ENCODE results near the gene OTOP3.
"Not testable (repeated sequence)": the region's sequence is repeated elsewhere in the genome, so short reads cannot be mapped to it uniquely, and the experiment has no call there.

OTOP3 gene

GRCh38 chr17:74963656-74964055 is 28.0 kb downstream of the OTOP3 start:
- DNase-seq = no peak

- DNase-seq = no peak
Measured at GRCh38 chr17:74964246-74964761, 28.6 kb downstream of the OTOP3 start.

DNA sequence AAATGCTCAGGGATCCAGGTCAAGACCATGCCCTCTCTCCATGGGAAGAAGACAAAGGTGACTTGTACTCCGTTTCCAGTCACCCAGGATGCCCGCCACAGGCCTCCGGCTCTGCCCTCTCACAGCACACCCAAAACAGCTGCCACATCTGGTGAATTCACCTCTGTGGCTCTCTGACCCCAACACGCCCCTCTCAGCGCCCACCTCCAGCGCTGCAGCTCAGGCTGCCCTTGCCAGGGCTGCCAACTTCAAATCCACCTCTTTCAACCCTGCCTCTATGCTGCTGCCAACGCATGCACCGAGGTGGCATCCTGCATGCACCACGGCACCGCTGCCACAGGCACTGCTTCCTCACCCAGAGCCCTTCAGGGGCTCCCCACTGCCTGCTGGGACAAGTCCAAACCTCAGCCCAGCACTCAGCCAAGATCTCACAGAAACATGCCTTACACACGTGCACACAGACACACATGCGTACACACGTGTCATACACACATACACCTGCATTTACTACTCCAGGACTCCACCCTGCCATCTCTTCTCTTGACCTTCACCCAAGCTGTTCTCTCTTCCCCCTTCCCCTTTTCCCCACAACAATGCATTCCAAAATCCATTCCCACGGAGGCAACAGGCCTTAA is 29.4 kb downstream of the OTOP3 start:
- no peak for DNase-seq

- no peak for DNase-seq
Measured at GRCh38 chr17:74968361-74968780, 32.7 kb downstream of the OTOP3 start.

DNA sequence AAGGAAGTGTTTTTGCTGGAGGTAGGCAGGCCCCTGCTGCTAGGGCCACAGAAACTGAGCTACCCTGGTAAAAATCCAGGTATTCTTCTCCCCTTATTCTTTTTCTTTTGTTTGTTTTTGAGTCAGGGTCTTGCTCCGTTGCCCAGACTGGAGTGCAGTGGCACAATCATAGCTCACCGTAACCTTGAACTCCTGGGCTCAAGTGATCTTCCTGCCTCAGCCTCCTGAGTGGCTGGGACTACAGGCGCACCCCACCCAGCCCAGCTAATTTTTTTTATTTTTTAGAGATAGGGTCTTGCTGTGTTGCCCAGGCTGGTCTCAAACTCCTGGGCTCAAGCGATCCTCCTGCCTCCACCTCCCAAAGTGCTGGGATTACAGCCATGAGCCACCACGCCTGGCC is 33.8 kb downstream of the OTOP3 start:
- not testable (repeated sequence) for DNase-seq

DNA sequence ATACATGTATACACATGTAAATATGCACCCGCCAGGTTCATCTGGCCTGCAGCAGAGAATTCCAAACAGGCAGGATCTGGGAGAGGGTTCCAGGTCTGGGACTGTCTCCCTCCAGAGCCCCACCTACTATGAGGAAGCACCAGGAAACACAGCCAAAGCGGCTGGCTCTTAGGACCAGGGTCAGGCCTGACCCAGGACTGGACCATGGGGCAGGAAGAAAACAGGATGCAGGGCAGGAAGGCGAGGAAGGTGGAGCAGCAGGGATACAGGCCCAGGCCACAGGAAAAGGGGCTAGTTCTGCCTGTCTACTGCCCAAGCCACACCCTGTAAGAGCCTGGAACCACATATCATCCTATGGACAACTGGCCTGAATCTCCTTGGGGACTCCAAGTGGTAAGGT is 34.7 kb downstream of the OTOP3 start:
- DNase-seq = no peak

DNA sequence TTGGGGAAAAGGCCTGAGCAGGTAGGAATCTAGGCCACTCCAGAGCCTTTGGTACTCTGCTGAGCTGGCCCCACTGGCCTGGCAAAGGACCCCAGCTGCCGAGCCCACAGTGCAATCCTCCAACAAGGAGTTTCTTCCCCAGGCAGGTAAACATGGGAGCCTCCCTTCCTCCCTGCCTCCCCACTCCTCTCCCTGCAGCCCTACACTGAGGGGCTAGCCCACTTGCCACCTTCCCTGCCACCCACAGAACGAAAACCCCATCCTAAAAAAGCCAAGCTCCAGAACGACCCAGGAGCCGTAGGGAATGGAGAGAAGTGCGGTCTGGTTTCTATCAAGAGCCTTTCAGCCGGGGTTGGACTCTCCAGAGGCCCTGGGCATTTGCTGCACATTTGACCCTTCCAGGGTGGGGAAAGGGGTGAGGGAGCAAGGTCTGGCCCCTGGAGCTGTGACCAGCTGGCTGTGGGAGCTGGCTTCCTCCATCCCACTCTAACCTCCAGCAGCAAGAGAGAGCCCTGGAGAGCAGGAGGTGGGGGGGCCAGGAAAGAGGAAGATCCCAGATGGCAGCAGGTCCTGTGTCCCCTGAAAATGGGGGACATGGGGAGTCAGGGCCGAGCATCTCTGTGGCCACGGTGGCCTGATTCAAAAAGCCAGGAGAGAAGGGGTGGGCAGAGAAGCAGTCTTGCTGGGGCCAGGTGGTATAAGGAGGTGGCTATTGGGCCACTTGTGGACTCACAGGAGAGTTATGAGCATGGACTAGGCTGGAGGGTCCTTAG is 35.6 kb downstream of the OTOP3 start:
- no peak for DNase-seq

DNA sequence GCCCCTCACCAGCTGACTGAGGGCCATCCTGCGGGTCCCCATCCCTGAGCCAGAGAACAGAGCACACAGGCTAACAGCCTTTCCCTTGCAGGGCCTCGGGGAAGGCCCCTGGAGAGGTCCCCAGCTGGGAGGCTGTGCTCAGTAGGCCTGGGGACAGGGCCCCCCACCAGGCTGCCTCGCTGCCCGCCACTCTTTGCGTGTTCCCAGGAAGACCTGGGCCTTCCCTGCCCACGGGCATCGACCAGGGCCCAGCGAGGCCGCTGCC is 36.1 kb downstream of the OTOP3 start:
- no peak for DNase-seq

- peak; percentile 76 to 87 for DNase-seq
Measured at GRCh38 chr17:74972107-74972972, 36.6 kb downstream of the OTOP3 start, which contains the start of gene HID1. HID1 (minus strand) TSS chr17:74972759; CDS start chr17:74972656, 103 bp downstream.

DNA sequence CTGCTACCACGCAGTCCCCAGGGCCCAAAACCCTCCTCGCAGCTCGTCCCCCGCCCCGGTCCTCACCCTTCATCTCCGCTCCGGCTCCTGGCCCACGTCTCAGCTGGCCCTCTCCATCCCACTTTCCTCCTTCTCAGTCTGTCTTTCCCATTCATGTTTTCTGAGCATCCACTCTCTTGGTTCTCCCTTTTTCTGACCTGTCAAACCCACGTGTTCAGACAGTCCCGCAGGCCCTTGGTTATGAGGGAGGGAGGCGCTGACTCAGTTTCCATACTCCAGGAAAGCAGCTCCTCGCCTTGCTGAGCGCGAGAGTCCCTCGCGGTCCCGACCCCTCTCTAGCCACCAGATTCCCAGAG is 37.3 kb downstream of the OTOP3 start:
- no peak for DNase-seq

DNA sequence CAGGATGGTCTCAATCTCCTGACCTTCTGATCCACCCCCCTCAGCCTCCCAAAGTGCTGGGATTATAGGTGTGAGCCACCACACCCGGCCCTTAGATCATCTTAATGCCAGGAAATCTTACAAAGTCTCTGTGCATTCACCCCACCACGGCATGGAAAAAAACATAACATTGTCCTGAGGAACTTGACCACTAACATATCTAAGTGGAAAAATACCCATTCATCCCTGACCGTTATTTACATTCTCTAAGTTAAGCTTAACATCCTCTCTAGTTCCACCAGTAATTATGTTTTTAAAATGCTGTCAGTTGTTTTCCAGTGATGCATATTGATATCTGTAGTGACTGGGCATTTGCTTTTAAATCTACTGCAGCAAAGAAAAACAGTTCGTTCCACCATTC is 40.2 kb downstream of the OTOP3 start:
- DNase-seq = no peak

GRCh38 chr17:74977802-74978201 is 42.1 kb downstream of the OTOP3 start:
- no peak for DNase-seq

DNA sequence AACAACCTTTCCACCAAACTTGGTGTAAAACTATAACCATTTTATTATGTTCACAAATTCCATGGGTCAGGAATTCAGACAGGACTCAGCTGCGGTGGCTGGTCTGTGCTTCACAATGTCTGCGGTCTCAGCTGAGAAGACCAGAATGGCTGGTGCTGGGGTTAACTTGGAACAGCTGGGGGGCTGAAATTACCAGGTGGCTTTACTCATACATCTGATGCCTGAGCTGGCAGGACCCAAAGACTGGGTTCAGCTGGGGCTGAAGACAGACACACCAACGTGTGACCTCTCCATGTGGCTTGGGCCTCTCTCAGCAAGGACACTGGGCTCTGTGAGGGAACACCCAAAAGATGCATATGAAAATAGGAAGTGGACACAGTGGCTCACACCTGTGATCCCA is 42.5 kb downstream of the OTOP3 start:
- DNase-seq = no peak

- no peak for DNase-seq
Measured at GRCh38 chr17:74979408-74980146, 43.9 kb downstream of the OTOP3 start.

DNA sequence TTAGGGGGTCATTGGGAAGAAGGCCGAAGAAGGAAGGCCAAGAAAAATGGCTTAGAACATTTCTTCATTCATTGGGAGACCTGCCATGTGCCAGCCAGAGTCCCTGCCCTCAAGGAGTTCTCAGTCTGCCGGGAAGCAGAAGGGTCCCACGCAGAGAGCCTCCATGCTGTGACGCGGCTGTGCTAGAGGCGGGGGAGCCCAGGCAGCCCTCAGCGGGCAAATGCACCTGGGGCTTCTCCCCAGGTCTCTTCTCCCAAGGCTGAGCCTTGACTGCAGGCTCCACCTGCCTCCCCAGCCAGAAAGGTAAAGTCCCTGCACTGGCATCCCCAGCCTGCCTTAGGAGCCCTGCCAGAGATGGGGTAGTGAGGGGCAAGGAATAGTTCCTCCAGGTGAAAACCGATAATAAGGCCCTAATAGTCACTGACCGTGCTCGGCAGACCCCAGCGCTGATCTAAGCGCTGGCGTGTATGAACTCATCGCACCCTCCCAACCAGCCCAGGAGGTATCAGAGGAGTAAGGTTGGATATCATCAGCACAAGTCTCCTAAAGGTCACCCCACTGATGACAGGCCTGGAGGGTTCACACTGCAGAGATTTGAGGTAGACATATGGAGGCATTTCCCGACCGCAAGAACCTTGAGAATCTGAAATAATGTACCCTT is 45.8 kb downstream of the OTOP3 start:
- DNase-seq = no peak

GRCh38 chr17:74981979-74982662 is 46.4 kb downstream of the OTOP3 start:
- peak; percentile 74 to 86 for DNase-seq

- not testable (repeated sequence) for DNase-seq
Measured at GRCh38 chr17:74982663-74983313, 47.1 kb downstream of the OTOP3 start.

- DNase-seq = no peak
Measured at GRCh38 chr17:74986206-74986576, 50.5 kb downstream of the OTOP3 start.

DNA sequence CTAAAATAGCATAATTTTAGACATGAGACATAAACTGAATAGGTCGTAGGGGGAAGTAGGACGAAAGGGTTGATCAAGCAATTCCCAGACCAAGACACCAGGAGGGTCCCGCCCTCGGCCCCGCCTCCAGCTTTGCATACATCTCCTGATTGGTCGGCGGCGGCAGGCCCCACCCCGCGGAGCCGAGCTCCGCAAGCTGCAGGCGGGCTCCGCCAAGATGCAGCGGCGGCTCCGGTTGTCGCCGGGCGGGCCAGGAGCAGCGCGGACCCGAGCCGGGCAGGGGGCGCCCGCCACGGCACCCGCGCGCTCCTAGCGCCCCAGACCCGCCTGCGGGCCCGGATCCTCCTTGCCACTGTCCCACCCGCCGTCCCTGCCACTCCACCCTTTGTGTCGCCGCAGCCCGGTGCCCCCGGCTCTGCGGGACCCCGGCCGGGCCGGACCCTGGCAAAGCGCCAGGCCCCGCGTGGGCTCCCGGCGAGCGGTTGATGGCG is 51.8 kb downstream of the OTOP3 start, which contains the start of gene CDR2L:
TSS of gene CDR2L (plus strand) at position 215 of the 491 bp plus-strand sequence. CDS start 412 bp downstream, outside the sequence.
- DNase-seq = peak; percentile 91 to 93

- DNase-seq = no peak
Measured at GRCh38 chr17:74987909-74988711, 52.4 kb downstream of the OTOP3 start.
